Common myeloid progenitor, CD34-positive (primary cell): ENCODE data around the gene MEGF8.

Source experiments
- CTCF ChIA-PET: fragments of 350-600 bp; sonication (Branson Sonifier 250); formaldehyde crosslinking; loops from one replicate; lab custom pipeline; 2021; ENCODE audit warnings: antibody characterized with exemption; lab: Charles Lee
- POLR2A ChIA-PET: fragments of 350-600 bp; sonication (Branson Sonifier 250); formaldehyde crosslinking; loops from one replicate; lab custom pipeline; 2021; ENCODE audit warnings: antibody characterized with exemption; lab: Charles Lee
- DNase-seq, 3 donors: peaks; one replicate each; pipeline versions ENCODE4 v3.0.0 to v3.0.0-alpha.2; 2013
- H3K27ac ChIP-seq, 2 experiments: 1 replicate in 1 of 2; 2 replicates in 1 of 2; pipeline ENCODE4 v1.7.0; 2013; ENCODE audit warnings: inconsistent platforms in 2 of 2, low read length in 2 of 2, mild to moderate bottlenecking in 2 of 2, low read depth in 1 of 2, moderate library complexity in 1 of 2; ENCODE audit not compliant: severe bottlenecking in 2 of 2, insufficient read depth in 1 of 2, poor library complexity in 1 of 2
- H3K27me3 ChIP-seq, 5 experiments: replicated peaks in 2 of 5; 1 replicate in 3 of 5; 2 replicates in 2 of 5; pipeline versions ENCODE4 v1.6.1 to v1.7.0; 2013; ENCODE audit warnings: low read length in 4 of 5, mild to moderate bottlenecking in 2 of 5, moderate library complexity in 2 of 5, inconsistent platforms in 1 of 5; ENCODE audit not compliant: insufficient read depth in 5 of 5, control insufficient read depth in 4 of 5
- H3K36me3 ChIP-seq, 4 experiments: 1 replicate in 2 of 4; 2 replicates in 2 of 4; pipeline versions ENCODE4 v1.6.1 to v1.7.0; 2013; ENCODE audit warnings: low read length in 3 of 4, control low read depth in 1 of 4, mild to moderate bottlenecking in 1 of 4; ENCODE audit not compliant: control insufficient read depth in 4 of 4, insufficient read depth in 4 of 4
- H3K4me1 ChIP-seq, 4 experiments: 1 replicate in 3 of 4; 2 replicates in 1 of 4; pipeline versions ENCODE4 v1.6.1 to v1.7.1; 2013; ENCODE audit warnings: low read length in 3 of 4, mild to moderate bottlenecking in 3 of 4, control low read depth in 1 of 4, inconsistent platforms in 1 of 4, moderate library complexity in 1 of 4; ENCODE audit not compliant: control insufficient read depth in 4 of 4, insufficient read depth in 4 of 4; ENCODE audit errors: control extremely low read depth in 1 of 4
- H3K4me3 ChIP-seq, 7 experiments: 1 replicate in 4 of 7; 2 replicates in 3 of 7; pipeline versions ENCODE4 v1.5.1 to v1.7.0; 2013; ENCODE audit warnings: mild to moderate bottlenecking in 7 of 7, low read length in 6 of 7, moderate library complexity in 6 of 7, inconsistent platforms in 2 of 7, low read depth in 2 of 7, control low read depth in 1 of 7; ENCODE audit not compliant: insufficient read depth in 4 of 7, control insufficient read depth in 1 of 7; ENCODE audit errors: extremely low read depth in 1 of 7
- H3K9me3 ChIP-seq, 5 experiments: 1 replicate in 4 of 5; 2 replicates in 1 of 5; pipeline versions ENCODE4 v1.6.1 to v1.7.1; 2013; ENCODE audit warnings: low read length in 4 of 5, mild to moderate bottlenecking in 2 of 5, inconsistent platforms in 1 of 5, low read depth in 1 of 5, moderate library complexity in 1 of 5; ENCODE audit not compliant: control insufficient read depth in 4 of 5, insufficient read depth in 2 of 5; ENCODE audit errors: control extremely low read depth in 1 of 5
- WGBS: methylation state at CpG from one replicate; pipeline ENCODE4 v1.1.5; 2013; ENCODE audit not compliant: insufficient coverage; 5-methylcytosine and 5-hydroxymethylcytosine counted together

Gene MEGF8

DNA sequence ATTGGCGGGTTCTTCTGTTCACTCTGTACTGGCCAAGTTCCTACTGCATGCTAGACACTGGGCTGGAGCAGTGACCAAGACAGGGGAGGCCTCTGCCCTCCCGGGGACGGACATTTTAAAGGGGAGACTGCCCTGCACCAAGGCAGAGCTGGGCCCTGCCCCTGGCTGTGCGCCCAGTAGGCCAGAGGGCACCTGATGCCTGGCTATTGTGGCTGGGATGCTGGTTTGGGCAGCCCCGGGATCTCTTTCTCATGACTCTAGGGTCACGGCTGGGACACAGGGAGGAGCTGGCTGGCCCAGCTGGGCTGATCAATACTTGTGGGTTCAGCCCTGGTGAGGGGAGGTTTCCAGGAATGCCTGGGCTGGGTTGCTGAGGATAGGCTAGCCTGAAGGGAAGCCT, 84.0 kb downstream of the MEGF8 start:
- 100% methylated on average over 6 of the region's 6 CpGs for WGBS
- CTCF ChIA-PET = interaction anchor here (1.6 to 1.7 kb wide), 2 partner anchors 9 to 13 kb away, joined by 3 to 8 read pairs; no protein-coding TSS in a partner anchor
- no peaks in the 10 kb centered on the region for H3K9me3 ChIP-seq
- H3K4me3 ChIP-seq = no peak overlapping the region
- no peak overlapping the region for H3K27ac ChIP-seq
- no peaks in the 10 kb centered on the region for H3K4me1 ChIP-seq
- POLR2A ChIA-PET = no interaction called here
- no peaks in the 10 kb centered on the region for H3K27me3 ChIP-seq
- DNase-seq = no peak
- peaks cover 0 to 29% (median 13%) of the 10 kb centered on the region in 4 experiments for H3K36me3 ChIP-seq

DNA sequence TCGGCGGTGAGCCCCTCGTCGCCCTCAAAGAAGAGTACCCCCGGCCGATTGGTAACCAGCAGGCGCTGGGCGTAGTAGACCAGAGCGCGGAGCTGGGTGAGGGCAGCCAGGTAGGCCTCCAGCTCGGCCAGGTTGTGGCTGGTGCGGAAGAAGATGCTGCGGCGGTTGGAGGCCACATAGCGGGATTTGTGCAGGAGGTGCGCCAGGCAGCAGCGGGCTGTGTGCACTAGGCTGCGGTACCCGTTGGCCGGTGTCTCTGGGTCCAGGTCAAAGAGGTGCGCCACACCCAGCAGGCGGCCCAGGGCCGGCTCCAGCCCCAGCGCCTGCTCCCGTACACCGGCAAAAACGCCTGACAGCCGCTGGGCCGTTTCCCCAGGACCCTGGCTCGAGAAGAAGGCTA, 84.9 kb downstream of the MEGF8 start:
- H3K4me3 ChIP-seq = no peak overlapping the region
- DNase-seq = no peak
- H3K9me3 ChIP-seq = no peaks in the 10 kb centered on the region
- 96% methylated on average over 30 of the region's 30 CpGs for WGBS
- H3K27ac ChIP-seq = no peak overlapping the region
- H3K36me3 ChIP-seq = peaks cover 0 to 25% (median 11%) of the 10 kb centered on the region in 4 experiments
- POLR2A ChIA-PET = no interaction called here
- CTCF ChIA-PET = interaction anchor here (1.7 kb wide), 1 partner anchor 9 kb away, joined by 8 read pairs; no protein-coding TSS in a partner anchor
- H3K4me1 ChIP-seq = no peaks in the 10 kb centered on the region
- no peaks in the 10 kb centered on the region for H3K27me3 ChIP-seq

DNA sequence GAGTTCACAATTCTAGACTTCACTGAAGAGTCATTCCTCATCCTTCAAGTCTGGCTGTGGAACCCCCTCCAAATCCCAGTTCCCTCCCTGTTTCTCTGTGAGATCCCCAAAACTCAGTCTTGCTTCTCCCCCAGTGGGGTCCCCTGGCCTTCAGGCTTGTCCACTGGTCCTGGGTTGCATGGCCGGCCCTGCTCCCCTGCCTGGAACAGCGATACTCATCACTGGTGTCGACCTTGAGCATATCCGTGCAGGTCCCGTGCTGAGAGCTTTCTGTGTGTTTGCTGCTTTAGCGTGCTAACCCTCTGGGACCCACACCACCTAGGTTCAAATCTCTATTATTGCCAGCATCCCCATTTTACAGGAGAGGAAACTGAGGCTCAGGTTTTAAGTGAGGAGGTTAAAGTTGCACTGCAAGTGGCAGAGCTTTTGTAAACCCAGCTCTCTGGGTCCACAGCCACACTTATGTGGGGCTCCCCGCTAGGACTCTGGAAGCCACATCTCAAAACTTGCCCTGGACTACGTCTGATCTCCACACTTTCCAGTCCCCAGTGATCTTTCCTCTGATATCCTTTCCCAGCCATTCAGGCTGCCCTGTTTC, 86.2 kb downstream of the MEGF8 start:
- CTCF ChIA-PET = interaction anchor here (0.9 kb wide), 1 partner anchor 8 kb away, joined by 3 read pairs; no protein-coding TSS in a partner anchor

DNA sequence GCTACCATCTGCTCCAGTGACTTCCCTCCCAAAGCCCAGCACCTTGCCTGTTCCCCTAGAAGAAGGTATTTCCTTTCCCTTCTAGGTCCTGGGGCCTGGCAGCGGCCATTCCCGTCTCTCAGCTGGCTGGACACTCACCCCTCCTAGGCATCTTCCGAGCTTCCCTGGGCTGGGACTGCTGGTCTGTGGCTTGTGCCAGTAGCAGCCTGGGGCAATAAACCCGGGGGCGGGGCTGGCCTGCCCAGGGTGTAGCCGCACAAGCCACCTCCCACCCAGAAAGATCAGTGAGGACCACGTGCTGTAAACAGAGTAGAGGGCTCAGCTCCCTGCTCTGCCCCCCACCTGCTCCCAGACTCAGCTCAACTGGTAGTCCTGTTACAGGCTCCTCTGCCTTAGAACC, 86.8 kb downstream of the MEGF8 start:
- Histone ChIP-seq H3K27ac (no peak overlapping the region), H3K4me1 (no peaks in the 10 kb centered on the region), H3K4me3 (no peak overlapping the region), H3K9me3 (no peaks in the 10 kb centered on the region), H3K36me3 (peaks cover 2 to 18% (median 7%) of the 10 kb centered on the region in 4 experiments), H3K27me3 (no peaks in the 10 kb centered on the region)
- DNase-seq = no peak
- WGBS = 98% methylated on average over 7 of the region's 7 CpGs
- CTCF ChIA-PET = no interaction called here
- POLR2A ChIA-PET = no interaction called here

More for the DNA sequence above, 86.2 kb downstream of the MEGF8 start:
- POLR2A ChIA-PET = no interaction called here
- Histone ChIP-seq H3K36me3 (peaks cover 2 to 24% (median 9%) of the 10 kb centered on the region in 4 experiments), H3K27me3 (no peaks in the 10 kb centered on the region), H3K9me3 (no peaks in the 10 kb centered on the region), H3K4me1 (no peaks in the 10 kb centered on the region), H3K27ac (no peak overlapping the region), H3K4me3 (no peak overlapping the region)
- WGBS = 100% methylated on average over 6 of the region's 8 CpGs
- DNase-seq = no peak

DNA sequence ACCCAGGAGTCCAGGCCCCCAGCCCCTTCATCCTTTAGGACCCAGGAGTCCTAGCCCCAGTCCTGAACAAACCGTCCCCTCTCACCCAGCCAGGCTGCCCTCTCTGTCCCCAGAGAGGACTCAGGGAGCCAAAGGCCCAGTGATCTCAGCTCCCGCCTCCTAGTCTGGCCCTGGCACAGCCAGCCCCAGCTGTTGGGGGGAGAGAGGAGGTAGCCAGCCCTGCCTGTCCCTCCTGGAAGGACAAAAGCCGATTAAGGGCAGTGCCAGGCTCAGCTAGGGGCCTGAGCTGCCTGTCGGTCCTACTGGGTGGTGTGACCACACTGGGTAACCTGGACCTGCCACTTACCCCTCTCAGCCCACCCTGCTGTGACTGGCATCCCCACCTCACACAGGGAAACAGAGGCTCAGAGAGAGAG, 87.2 kb downstream of the MEGF8 start:
- no peaks in the 10 kb centered on the region for H3K9me3 ChIP-seq
- 97% methylated on average over 3 of the region's 4 CpGs for WGBS
- CTCF ChIA-PET = no interaction called here
- POLR2A ChIA-PET = interaction anchor here (0.6 kb wide), 1 partner anchor 373 kb away, joined by 3 read pairs; no protein-coding TSS in a partner anchor
- no peak for DNase-seq
- H3K27ac ChIP-seq = no peak overlapping the region
- peaks cover 0 to 14% (median 4%) of the 10 kb centered on the region in 4 experiments for H3K36me3 ChIP-seq
- H3K27me3 ChIP-seq = no peaks in the 10 kb centered on the region
- no peaks in the 10 kb centered on the region for H3K4me1 ChIP-seq
- no peak overlapping the region for H3K4me3 ChIP-seq

DNA sequence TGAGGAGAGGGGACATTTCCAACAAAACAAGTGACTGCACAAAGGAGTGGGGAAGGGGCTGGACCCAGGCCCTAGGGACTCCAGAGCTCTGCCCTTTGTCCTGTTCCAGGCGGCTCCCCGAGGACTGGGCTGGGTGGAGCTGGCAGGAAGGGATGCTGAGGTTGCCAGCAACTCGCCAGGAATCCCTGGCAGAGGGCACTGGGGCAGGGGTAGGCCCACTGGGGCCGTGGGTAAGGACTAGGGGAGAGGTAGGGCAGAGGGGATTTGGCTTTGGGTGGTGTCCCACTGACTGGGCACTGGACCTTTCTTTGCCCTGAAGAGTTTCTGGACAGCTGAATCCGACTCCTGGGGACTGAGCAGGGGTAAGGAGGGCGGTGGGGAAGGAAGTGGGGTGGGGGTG, 93.9 kb downstream of the MEGF8 start:
- 100% methylated on average over 3 of the region's 6 CpGs for WGBS

DNA sequence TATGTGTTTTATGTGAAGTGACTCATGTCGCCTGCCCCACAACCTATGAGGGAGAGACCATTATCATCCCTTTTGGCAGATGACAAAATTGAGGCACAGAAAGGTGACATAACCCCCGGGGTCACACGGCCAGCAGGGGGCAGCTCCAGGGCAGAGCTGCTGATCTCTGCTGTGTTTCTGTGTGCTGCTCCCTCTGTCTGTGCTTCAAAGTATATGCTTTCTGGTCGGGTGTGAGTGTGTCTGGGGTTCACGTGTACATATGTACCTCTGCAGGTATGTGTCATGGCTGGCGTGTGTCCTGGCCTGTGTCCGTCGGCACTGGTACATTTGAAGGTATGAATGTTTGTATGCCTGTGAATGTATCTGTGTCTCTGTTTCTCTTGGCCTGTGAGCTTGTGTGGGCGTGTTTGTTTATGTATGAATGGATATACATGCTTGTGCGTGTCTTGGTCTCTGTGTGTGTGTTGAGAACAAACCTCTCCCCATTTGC, 94.7 kb downstream of the MEGF8 start:
- WGBS = 66% methylated on average over 7 of the region's 10 CpGs
- H3K27me3 ChIP-seq = peaks cover 0 to 7% (median 0%) of the 10 kb centered on the region in 5 experiments
- no peak overlapping the region for H3K27ac ChIP-seq
- H3K36me3 ChIP-seq = peaks cover 0 to 2% (median 0%) of the 10 kb centered on the region in 4 experiments
- H3K4me1 ChIP-seq = peaks cover 7 to 34% (median 25%) of the 10 kb centered on the region in 4 experiments
- no peaks in the 10 kb centered on the region for H3K9me3 ChIP-seq
- POLR2A ChIA-PET = no interaction called here
- peak; percentile 59 to 77 (median 73) for DNase-seq
- CTCF ChIA-PET = interaction anchor here (0.9 to 2.1 kb wide), 5 partner anchors 9 to 21 kb away, joined by 3 to 8 read pairs (median 7); no protein-coding TSS in a partner anchor
- no peak overlapping the region for H3K4me3 ChIP-seq

More for the DNA sequence above, 93.9 kb downstream of the MEGF8 start:
- no peak for DNase-seq
- Histone ChIP-seq H3K27ac (no peak overlapping the region), H3K36me3 (peaks cover 0 to 2% (median 0%) of the 10 kb centered on the region in 4 experiments), H3K4me1 (peaks cover 7 to 34% (median 23%) of the 10 kb centered on the region in 4 experiments), H3K4me3 (no peak overlapping the region), H3K9me3 (no peaks in the 10 kb centered on the region), H3K27me3 (peaks cover 0 to 5% (median 0%) of the 10 kb centered on the region in 5 experiments)
- ChIA-PET CTCF (interaction anchor here (1.9 kb wide), 1 partner anchor 19 kb away, joined by 7 read pairs; no protein-coding TSS in a partner anchor), POLR2A (no interaction called here)
